ENCODE measurements around the gene RHOA. TPM values are rescaled to one million over a fixed set of nuclear protein-coding genes. Genes with fewer than 3 reads are reported as not detected.

RHOA gene
- total RNA-seq, 2 experiments from 2014 or later, result 467 to 520 TPM

GRCh38 chr3:49422379-49423248 is 10.8 kb upstream of the RHOA start, which contains the start of gene AMT:
Gene AMT (minus strand): TSS chr3:49422473. CDS start chr3:49422450, 23 bp downstream.
- H3K27ac Mint-ChIP-seq, result peak within 1 kb of the TSS; percentile 41
- POLR2A ChIA-PET, result no interaction called here
- CTCF ChIA-PET, result interaction anchor here (0.6 kb wide), 1 partner anchor 580 kb away, joined by 3 read pairs; no protein-coding TSS in a partner anchor
- H3K4me3 Mint-ChIP-seq, result no peak within 1 kb of the TSS
- no peaks in the 10 kb centered on the region for H3K27me3 Mint-ChIP-seq
- no peaks in the 10 kb centered on the region for H3K9me3 Mint-ChIP-seq
- DNase-seq, result no peak
- peaks cover 51% of the 10 kb centered on the region for H3K4me1 Mint-ChIP-seq
- H3K36me3 Mint-ChIP-seq (ENCODE audit: low read depth), result peaks cover 38% of the 10 kb centered on the region

GRCh38 chr3:49421890-49422378 is 10.2 kb upstream of the RHOA start:
- H3K36me3 Mint-ChIP-seq (ENCODE audit: low read depth), result peaks cover 44% of the 10 kb centered on the region
- no peak for DNase-seq
- ChIA-PET POLR2A (no interaction called here), CTCF (interaction anchor here (0.6 to 1.1 kb wide), 2 partner anchors 81 to 580 kb away, joined by 3 read pairs; no protein-coding TSS in a partner anchor)
- H3K4me3 Mint-ChIP-seq, result no peak overlapping the region
- no peaks in the 10 kb centered on the region for H3K9me3 Mint-ChIP-seq
- H3K27ac Mint-ChIP-seq, result no peak overlapping the region
- H3K4me1 Mint-ChIP-seq, result peaks cover 56% of the 10 kb centered on the region
- no peaks in the 10 kb centered on the region for H3K27me3 Mint-ChIP-seq

GRCh38 chr3:49417516-49418120 is 5.8 kb upstream of the RHOA start:
- no peak overlapping the region for H3K27ac Mint-ChIP-seq
- no peaks in the 10 kb centered on the region for H3K9me3 Mint-ChIP-seq
- peaks cover 69% of the 10 kb centered on the region for H3K4me1 Mint-ChIP-seq
- no peak overlapping the region for H3K4me3 Mint-ChIP-seq
- DNase-seq, result no peak
- POLR2A ChIA-PET, result interaction anchor here (0.6 kb wide), 1 partner anchor 344 kb away, joined by 3 read pairs; no protein-coding TSS in a partner anchor
- H3K36me3 Mint-ChIP-seq (ENCODE audit: low read depth), result peaks cover 50% of the 10 kb centered on the region
- CTCF ChIA-PET, result interaction anchor here (2.7 kb wide), 1 partner anchor 11 kb away, joined by 13 read pairs; the partner anchor contains the start of gene NICN1
- no peaks in the 10 kb centered on the region for H3K27me3 Mint-ChIP-seq

GRCh38 chr3:49416867-49417266 is 5.1 kb upstream of the RHOA start:
- DNase-seq, result no peak
- Mint-ChIP-seq H3K4me3 (no peak overlapping the region), H3K27me3 (no peaks in the 10 kb centered on the region), H3K9me3 (no peaks in the 10 kb centered on the region), H3K4me1 (peaks cover 68% of the 10 kb centered on the region), H3K36me3 (ENCODE audit: low read depth) (peaks cover 53% of the 10 kb centered on the region), H3K27ac (peak overlapping the region; percentile 94)
- POLR2A ChIA-PET, result interaction anchor here (1.1 kb wide), 1 partner anchor 77 kb away, joined by 5 read pairs; the partner anchor contains the start of gene USP4
- CTCF ChIA-PET, result interaction anchor here (1.0 to 2.7 kb wide), 4 partner anchors 11 to 32 kb away, joined by 3 to 13 read pairs (median 4); partner anchors contain the start of gene NICN1

GRCh38 chr3:49415931-49416601 is 4.3 kb upstream of the RHOA start:
- H3K36me3 Mint-ChIP-seq (ENCODE audit: low read depth), result peaks cover 53% of the 10 kb centered on the region
- peak; percentile 63 for DNase-seq
- H3K9me3 Mint-ChIP-seq, result no peaks in the 10 kb centered on the region
- H3K27ac Mint-ChIP-seq, result peak overlapping the region; percentile 94
- no peaks in the 10 kb centered on the region for H3K27me3 Mint-ChIP-seq
- peaks cover 64% of the 10 kb centered on the region for H3K4me1 Mint-ChIP-seq
- CTCF ChIA-PET, result interaction anchor here (0.6 to 2.7 kb wide), 14 partner anchors 10 to 204 kb away, joined by 3 to 13 read pairs (median 4); partner anchors contain the start of genes NICN1 and USP4
- POLR2A ChIA-PET, result interaction anchor here (0.6 to 1.1 kb wide), 2 partner anchors 38 to 76 kb away, joined by 3 to 5 read pairs; partner anchors contain the start of gene USP4
- H3K4me3 Mint-ChIP-seq, result peak overlapping the region; percentile 62

- POLR2A ChIA-PET, result no interaction called here
- no peaks in the 10 kb centered on the region for H3K9me3 Mint-ChIP-seq
- no peak for DNase-seq
- H3K4me3 Mint-ChIP-seq, result no peak overlapping the region
- H3K4me1 Mint-ChIP-seq, result peaks cover 63% of the 10 kb centered on the region
- no peaks in the 10 kb centered on the region for H3K27me3 Mint-ChIP-seq
- peaks cover 57% of the 10 kb centered on the region for H3K36me3 Mint-ChIP-seq (ENCODE audit: low read depth)
- peak overlapping the region; percentile 73 for H3K27ac Mint-ChIP-seq
- CTCF ChIA-PET, result interaction anchor here (0.8 to 2.7 kb wide), 4 partner anchors 14 to 74 kb away, joined by 3 to 13 read pairs (median 4); partner anchors contain the start of genes NICN1 and USP4
These were observed 3.0 kb upstream of the RHOA start for GRCh38 chr3:49414753-49415152.

- ChIA-PET POLR2A (no interaction called here), CTCF (interaction anchor here (1.1 to 2.3 kb wide), 2 partner anchors 16 to 74 kb away, joined by 3 to 10 read pairs; partner anchors contain the start of genes NICN1 and USP4)
- H3K27ac Mint-ChIP-seq, result peak overlapping the region; percentile 91
- peaks cover 56% of the 10 kb centered on the region for H3K36me3 Mint-ChIP-seq (ENCODE audit: low read depth)
- DNase-seq, result no peak
- peak overlapping the region; percentile 85 for H3K4me3 Mint-ChIP-seq
- H3K9me3 Mint-ChIP-seq, result no peaks in the 10 kb centered on the region
- H3K27me3 Mint-ChIP-seq, result no peaks in the 10 kb centered on the region
- peaks cover 66% of the 10 kb centered on the region for H3K4me1 Mint-ChIP-seq
These were observed 1.6 kb upstream of the RHOA start for GRCh38 chr3:49413338-49413734.

- no peaks in the 10 kb centered on the region for H3K27me3 Mint-ChIP-seq
- peak overlapping the region; percentile 91 for H3K27ac Mint-ChIP-seq
- peaks cover 52% of the 10 kb centered on the region for H3K36me3 Mint-ChIP-seq (ENCODE audit: low read depth)
- H3K9me3 Mint-ChIP-seq, result no peaks in the 10 kb centered on the region
- peak overlapping the region; percentile 85 for H3K4me3 Mint-ChIP-seq
- peaks cover 67% of the 10 kb centered on the region for H3K4me1 Mint-ChIP-seq
- POLR2A ChIA-PET, result no interaction called here
- CTCF ChIA-PET, result interaction anchor here (0.5 to 2.3 kb wide), 8 partner anchors 10 to 73 kb away, joined by 3 to 10 read pairs (median 3); partner anchors contain the start of genes NICN1 and USP4
- no peak for DNase-seq
These were observed 1.0 kb upstream of the RHOA start for GRCh38 chr3:49412632-49413337.

GRCh38 chr3:49411535-49411967 is 225 bp downstream of the RHOA start:
- Mint-ChIP-seq H3K4me1 (peaks cover 64% of the 10 kb centered on the region), H3K4me3 (peak overlapping the region; percentile 96), H3K9me3 (no peaks in the 10 kb centered on the region), H3K27me3 (no peaks in the 10 kb centered on the region), H3K27ac (peak overlapping the region; percentile 92), H3K36me3 (ENCODE audit: low read depth) (peaks cover 48% of the 10 kb centered on the region)
- CTCF ChIA-PET, result interaction anchor here (0.8 to 2.3 kb wide), 4 partner anchors 9 to 72 kb away, joined by 3 to 10 read pairs (median 3); partner anchors contain the start of gene USP4
- POLR2A ChIA-PET, result interaction anchor here (1.1 kb wide), 1 partner anchor 71 kb away, joined by 9 read pairs; the partner anchor contains the start of gene USP4
- DNase-seq, result peak; percentile 52

- ChIA-PET POLR2A (interaction anchor here (1.1 kb wide), 1 partner anchor 71 kb away, joined by 9 read pairs; the partner anchor contains the start of gene USP4), CTCF (interaction anchor here (1.3 to 2.3 kb wide), 3 partner anchors 9 to 71 kb away, joined by 3 to 10 read pairs (median 3); partner anchors contain the start of gene USP4)
- Mint-ChIP-seq H3K9me3 (no peaks in the 10 kb centered on the region), H3K36me3 (ENCODE audit: low read depth) (peaks cover 45% of the 10 kb centered on the region), H3K27ac (peak overlapping the region; percentile 92), H3K4me1 (peaks cover 62% of the 10 kb centered on the region), H3K27me3 (no peaks in the 10 kb centered on the region), H3K4me3 (peak overlapping the region; percentile 96)
- no peak for DNase-seq
These were observed 786 bp downstream of the RHOA start for GRCh38 chr3:49410846-49411534.

Data from activated CD4-positive, alpha-beta T cell treated with anti-CD3 and anti-CD28 coated beads, Interleukin-2, amount 10 ng/mL, durations not matched to agents 7 days and 5 days (primary cell).